Muscle of leg (tissue), 11 donors: Measurements from ENCODE around the gene AADACL2. TPM values are rescaled to one million over a fixed set of nuclear protein-coding genes. Genes with fewer than 3 reads are reported as not detected.

ENCODE experiments used
- DNase-seq: peaks from one replicate; pipeline ENCODE4 v3.0.0; 2013
- H3K27ac ChIP-seq: one replicate; pipeline ENCODE4 v1.5.1; 2013; ENCODE audit warnings: mild to moderate bottlenecking, low read length, control low read depth
- H3K27me3 ChIP-seq: one replicate; pipeline ENCODE4 v1.6.1; 2013; ENCODE audit warnings: low read length; ENCODE audit not compliant: control insufficient read depth, insufficient read depth
- H3K36me3 ChIP-seq: one replicate; pipeline ENCODE4 v1.6.1; 2013; ENCODE audit warnings: low read length; ENCODE audit not compliant: control insufficient read depth, insufficient read depth
- H3K4me1 ChIP-seq: one replicate; pipeline ENCODE4 v1.6.1; 2013; ENCODE audit warnings: low read length; ENCODE audit not compliant: control insufficient read depth, insufficient read depth
- H3K4me3 ChIP-seq: one replicate; pipeline ENCODE4 v1.5.1; 2013; ENCODE audit warnings: low read length, control low read depth
- H3K9me3 ChIP-seq: replicated peaks from 2 replicates; pipeline ENCODE4 v1.6.1; 2013; ENCODE audit warnings: low read depth, low read length; ENCODE audit not compliant: control insufficient read depth
- WGBS: methylation state at CpG from one replicate; pipeline ENCODE4 v1.1.5; 2013; ENCODE audit warnings: missing lambda C conversion rate; ENCODE audit not compliant: insufficient coverage; 5-methylcytosine and 5-hydroxymethylcytosine counted together
- polyA plus RNA-seq, 8 donors: library from polyadenylated mRNA; unstranded; fragments of 120-200 nt; gene quantifications; one replicate each; pipeline versions ENCODE4 v1.2.1 to v1.2.3, GENCODE V29; 2013; ENCODE audit warnings: inconsistent platforms in 1 of 8, low replicate concordance in 1 of 8; ENCODE audit not compliant: insufficient read length in 8 of 8, insufficient read depth in 1 of 8
- total RNA-seq: library from RNA; stranded (reverse); fragments of 120-200 nt; gene quantifications from one replicate; pipeline ENCODE4 v1.2.4, GENCODE V29; 2013

Gene AADACL2
- total and polyA plus RNA-seq, 9 donors: 0.30 to 2.5 TPM; not detected in 7

DNA sequence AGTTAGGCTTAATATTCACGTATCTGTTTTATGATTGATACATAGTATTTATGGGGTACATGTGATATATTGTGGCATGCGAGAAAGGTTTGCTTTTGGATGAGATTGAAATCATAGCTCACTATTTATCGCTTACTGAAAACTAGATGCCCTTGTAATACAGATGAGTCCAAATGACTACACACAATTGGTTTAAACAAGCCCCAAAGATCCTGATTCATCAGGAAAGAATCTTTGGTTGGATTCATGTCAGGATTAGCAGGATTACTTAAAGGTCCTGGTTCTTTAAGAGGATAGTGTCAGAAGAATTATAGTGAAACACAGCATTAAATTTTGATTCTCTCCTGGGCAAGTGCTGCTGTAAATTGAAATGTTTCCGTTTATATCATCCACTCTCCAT, 61.5 kb downstream of the AADACL2 start:
- no CpG with 5 or more reads among the region's 4 CpGs for WGBS
- no peaks in the 10 kb centered on the region for H3K27me3 ChIP-seq
- no peak overlapping the region for H3K27ac ChIP-seq
- DNase-seq: peak; percentile 17
- no peaks in the 10 kb centered on the region for H3K36me3 ChIP-seq
- no peak overlapping the region for H3K4me3 ChIP-seq
- no peaks in the 10 kb centered on the region for H3K9me3 ChIP-seq
- H3K4me1 ChIP-seq: no peaks in the 10 kb centered on the region

DNA sequence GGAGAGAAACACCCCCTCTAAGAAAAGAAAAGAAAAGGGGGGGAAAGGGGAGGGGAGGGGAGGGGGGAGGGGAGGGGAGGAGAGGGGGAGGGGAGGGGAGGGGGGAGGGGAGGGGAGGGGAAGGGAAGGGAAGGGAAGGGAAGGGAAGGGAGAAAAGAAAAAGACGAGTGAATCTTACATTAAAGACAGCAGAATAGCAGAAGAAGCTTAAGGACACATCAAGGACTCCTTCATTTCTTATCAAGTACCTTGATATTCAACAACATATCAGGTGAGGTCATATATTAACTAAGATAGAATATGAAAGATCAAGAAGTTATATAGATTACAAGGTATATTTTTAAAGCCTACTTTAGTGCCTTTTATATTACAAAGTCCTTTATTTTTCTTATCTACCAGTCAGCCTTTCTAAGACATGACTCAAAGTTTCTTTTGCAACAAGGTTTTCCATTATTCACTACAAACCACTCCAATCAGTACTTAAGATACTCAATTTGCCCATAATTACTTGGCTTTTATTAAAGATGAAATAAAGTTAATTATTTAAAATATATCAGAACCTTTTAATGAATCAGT, 62.5 kb downstream of the AADACL2 start:
- DNase-seq: no peak
- no peaks in the 10 kb centered on the region for H3K36me3 ChIP-seq
- no peaks in the 10 kb centered on the region for H3K27me3 ChIP-seq
- H3K4me1 ChIP-seq: no peaks in the 10 kb centered on the region
- H3K27ac ChIP-seq: no peak overlapping the region
- no peaks in the 10 kb centered on the region for H3K9me3 ChIP-seq
- no CpG with 5 or more reads among the region's 1 CpG for WGBS
- H3K4me3 ChIP-seq: no peak overlapping the region

DNA sequence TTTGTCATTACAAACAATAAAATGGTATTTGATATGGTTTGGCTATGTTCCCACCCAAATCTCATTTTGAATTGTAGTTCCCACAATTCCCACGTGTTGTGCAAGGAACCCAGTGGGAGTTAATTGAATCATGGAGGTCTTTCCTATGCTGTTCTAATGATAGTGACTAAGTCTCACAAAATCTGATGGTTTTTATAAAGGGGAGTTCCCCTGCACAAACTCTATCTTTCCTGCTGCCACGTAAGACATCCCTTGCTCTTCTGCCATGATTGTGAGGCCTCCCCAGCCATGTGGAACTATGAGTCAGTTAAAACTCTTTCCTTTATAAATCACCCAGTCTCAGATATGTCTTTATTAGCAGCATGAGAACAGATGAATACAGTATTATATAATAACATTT, 64.7 kb downstream of the AADACL2 start:
- H3K27ac ChIP-seq: no peak overlapping the region
- H3K9me3 ChIP-seq: no peaks in the 10 kb centered on the region
- no peak overlapping the region for H3K4me3 ChIP-seq
- no CpG with 5 or more reads among the region's 2 CpGs for WGBS
- H3K36me3 ChIP-seq: no peaks in the 10 kb centered on the region
- H3K4me1 ChIP-seq: no peaks in the 10 kb centered on the region
- H3K27me3 ChIP-seq: no peaks in the 10 kb centered on the region
- DNase-seq: no peak

DNA sequence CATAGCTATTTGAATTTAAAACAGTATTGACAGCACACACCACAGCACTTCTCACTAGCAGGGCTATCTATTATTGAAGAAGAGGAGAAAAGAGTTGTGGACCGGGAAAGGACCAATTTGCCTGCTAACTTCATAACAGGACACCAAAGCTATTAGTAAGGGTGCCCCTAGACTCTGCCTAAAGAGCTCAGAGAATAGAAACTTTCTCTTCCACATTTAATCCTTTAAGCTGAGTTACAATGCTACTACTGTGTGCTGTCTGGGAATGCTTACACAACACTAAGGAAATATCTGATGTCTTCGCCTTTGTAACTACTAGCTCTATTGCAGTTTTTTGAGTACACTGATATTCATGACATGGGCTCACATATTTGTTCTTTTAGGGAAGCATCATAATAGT, 66.7 kb downstream of the AADACL2 start:
- H3K27me3 ChIP-seq: no peaks in the 10 kb centered on the region
- no peaks in the 10 kb centered on the region for H3K36me3 ChIP-seq
- no peaks in the 10 kb centered on the region for H3K4me1 ChIP-seq
- no peak for DNase-seq
- no CpG with 5 or more reads among the region's 2 CpGs for WGBS
- no peaks in the 10 kb centered on the region for H3K9me3 ChIP-seq
- H3K27ac ChIP-seq: no peak overlapping the region
- no peak overlapping the region for H3K4me3 ChIP-seq

DNA sequence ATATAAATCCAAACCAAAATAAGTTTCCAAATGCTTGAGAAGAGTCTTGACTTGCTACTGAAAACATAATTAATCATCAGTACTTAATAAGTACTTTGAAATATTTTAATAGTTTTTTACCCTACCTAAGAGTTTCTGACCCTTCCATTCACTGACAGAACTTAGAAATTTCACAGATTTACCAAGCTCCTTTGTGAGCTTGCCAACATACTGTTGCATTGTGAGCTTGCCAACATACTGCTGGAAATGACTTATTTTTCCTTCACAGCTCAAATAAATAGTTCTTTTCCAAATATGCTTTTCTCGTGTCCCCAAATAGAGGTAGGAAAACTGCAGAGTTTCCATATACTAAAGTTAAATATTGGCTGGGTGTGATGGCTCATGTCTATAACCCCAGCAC, 70.5 kb downstream of the AADACL2 start:
- no CpG with 5 or more reads among the region's 1 CpG for WGBS
- DNase-seq: peak; percentile 56
- Histone ChIP-seq H3K27ac (no peak overlapping the region), H3K4me1 (no peaks in the 10 kb centered on the region), H3K27me3 (no peaks in the 10 kb centered on the region), H3K36me3 (no peaks in the 10 kb centered on the region), H3K9me3 (peaks cover 9% of the 10 kb centered on the region), H3K4me3 (no peak overlapping the region)

DNA sequence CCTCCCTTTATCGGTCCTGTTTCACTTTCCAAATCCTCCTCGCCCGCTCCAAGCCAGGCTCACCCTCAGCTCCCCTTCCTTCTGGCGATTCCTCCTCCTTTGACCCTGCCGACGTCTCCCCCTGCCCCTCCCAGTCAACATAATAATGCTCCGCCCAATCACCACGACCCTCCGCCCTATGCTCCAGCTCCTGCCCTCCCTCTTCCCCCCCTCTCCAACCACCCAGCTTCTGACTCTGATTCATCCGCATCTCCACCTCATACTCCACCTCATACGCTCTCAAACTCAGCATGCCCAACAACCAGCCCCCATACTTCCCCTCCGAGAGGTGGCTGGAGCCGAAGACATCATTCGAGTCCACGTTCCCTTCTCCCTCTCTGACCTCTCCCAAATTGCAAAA, 73.1 kb downstream of the AADACL2 start:
- Histone ChIP-seq H3K36me3 (no peaks in the 10 kb centered on the region), H3K4me1 (no peaks in the 10 kb centered on the region), H3K9me3 (peaks cover 18% of the 10 kb centered on the region), H3K27me3 (no peaks in the 10 kb centered on the region), H3K27ac (no peak overlapping the region), H3K4me3 (no peak overlapping the region)
- no peak for DNase-seq
- 88% methylated on average over 15 of the region's 15 CpGs for WGBS

Other genes with a start within 250 kb of the AADACL2 start
- 0.35 TPM for gene AADAC, start 80.2 kb downstream of the AADACL2 start, total RNA-seq
- 1 to 10 TPM in 3 of 8 donors, under 1 TPM in 3, not detected in 2; 0.09 to 7.3 (median 0.85) TPM for gene AADAC, start 80.2 kb downstream of the AADACL2 start, polyA plus RNA-seq
- 0.04 TPM for gene SUCNR1, start 139.7 kb downstream of the AADACL2 start, total RNA-seq
- under 1 TPM in 6 of 8 donors, not detected in 2; 0.05 to 0.20 (median 0.10) TPM for gene SUCNR1, start 139.7 kb downstream of the AADACL2 start, polyA plus RNA-seq